K562 (cell line): ENCODE data around the gene HSD11B1L. TPM values are rescaled to one million over a fixed set of nuclear protein-coding genes. Genes with fewer than 3 reads are reported as not detected.

Source experiments
- ATAC-seq: fragments of 200-7000 bp; cut with Tn5 transposase; 3 replicates; pipeline ENCODE4 v1.9.1; 2020; ENCODE audit warnings: moderate library complexity
- BruUV-seq: library from RNA; stranded (reverse); fragments of 400-500 nt; replicated peaks from 2 replicates; lab custom pipeline; 2021; lab: Mats Ljungman, UMichigan
- CTCF ChIA-PET: fragments of 300-600 bp; formaldehyde crosslinking; extraction: SDS; loops from one replicate; lab custom pipeline; 2021; ENCODE audit warnings: low intra/inter-chr PET ratio; lab: Yijun Ruan, JAX
- POLR2A ChIA-PET: fragments of 300-600, 350-650 bp; sonication (Branson Sonifier 250); formaldehyde crosslinking; extraction: SDS; loops from one replicate; lab custom pipeline; 2021; ENCODE audit warnings: antibody characterized with exemption, inconsistent platforms; lab: Yijun Ruan, JAX
- DNase-seq, 4 experiments: peaks; one replicate each; pipeline versions ENCODE4 v3.0.0 to v3.0.0-alpha.2; 2011 to 2018; ENCODE audit warnings: low spot score in 3 of 4, mixed read lengths in 3 of 4; ENCODE audit errors: extremely low read depth in 1 of 4
- FAIRE-seq: peaks from 2 replicates; lab custom pipeline; 2011; peaks lifted over from hg19 to GRCh38; lab: Jason Lieb, UNC
- H2AFZ ChIP-seq: 2 replicates; pipeline ENCODE4 v1.6.0; 2011; ENCODE audit warnings: low read depth, low read length, control low read depth, inconsistent platforms
- H3K27ac ChIP-seq: fragments of 200-600 bp; 3 replicates; pipeline ENCODE4 v1.8.0; 2011; ENCODE audit warnings: low read depth, mild to moderate bottlenecking, control low read depth, inconsistent platforms, low read length, moderate library complexity, mixed read lengths; ENCODE audit errors: extremely low read depth
- H3K27me3 ChIP-seq, 2 experiments: fragments of 300-600 bp in 1 of 2; 2 replicates in 1 of 2; 3 replicates in 1 of 2; pipeline versions ENCODE4 v1.6.0 to v1.8.0; 2011; ENCODE audit warnings: inconsistent platforms in 2 of 2, low read length in 2 of 2, mild to moderate bottlenecking in 1 of 2, mixed read lengths in 1 of 2, moderate library complexity in 1 of 2; ENCODE audit not compliant: control insufficient read depth in 2 of 2, insufficient read depth in 2 of 2
- H3K36me3 ChIP-seq: fragments of 300-600 bp; 3 replicates; pipeline ENCODE4 v1.8.0; 2011; ENCODE audit warnings: mild to moderate bottlenecking, low read length, inconsistent platforms; ENCODE audit not compliant: control insufficient read depth, insufficient read depth
- H3K4me1 ChIP-seq, 2 experiments: fragments of 200-600 bp in 1 of 2; replicated peaks in 1 of 2; 2 replicates in 1 of 2; 3 replicates in 1 of 2; pipeline versions ENCODE4 v1.5.1 to v1.8.0; 2011; ENCODE audit warnings: inconsistent platforms in 2 of 2, low read length in 2 of 2, mild to moderate bottlenecking in 1 of 2, mixed read lengths in 1 of 2, moderate library complexity in 1 of 2; ENCODE audit not compliant: control insufficient read depth in 2 of 2, insufficient read depth in 2 of 2
- H3K4me2 ChIP-seq: 2 replicates; pipeline ENCODE4 v1.6.1; 2011; ENCODE audit warnings: low read length, control low read depth, inconsistent platforms, mixed read lengths; ENCODE audit not compliant: insufficient read depth
- H3K4me3 ChIP-seq: fragments of 200-600 bp; sonication (generic), shearing (Covaris generic); 2 replicates; pipeline ENCODE4 v1.5.1; 2016; ENCODE audit warnings: control low read depth, inconsistent platforms
- H3K79me2 ChIP-seq: fragments of 200-600 bp; 3 replicates; pipeline ENCODE4 v1.8.0; 2011; ENCODE audit warnings: low read length, inconsistent platforms; ENCODE audit not compliant: control insufficient read depth, insufficient read depth
- H3K9ac ChIP-seq, 2 experiments: 2 replicates each; pipeline versions ENCODE4 v1.6.0 to v1.6.1; 2011; ENCODE audit warnings: low read depth in 2 of 2, low read length in 2 of 2, control low read depth in 1 of 2, inconsistent platforms in 1 of 2, mild to moderate bottlenecking in 1 of 2, mixed read lengths in 1 of 2; ENCODE audit not compliant: insufficient read depth in 1 of 2
- H3K9me1 ChIP-seq: one replicate; pipeline ENCODE4 v1.6.0; 2011; ENCODE audit warnings: inconsistent platforms, mild to moderate bottlenecking, low read length, moderate library complexity; ENCODE audit not compliant: control insufficient read depth, insufficient read depth
- H3K9me3 ChIP-seq: replicated peaks from 2 replicates; pipeline ENCODE4 v1.5.1; 2011; ENCODE audit warnings: low read depth, low read length, inconsistent platforms; ENCODE audit not compliant: control insufficient read depth, insufficient read depth
- H4K20me1 ChIP-seq: replicated peaks from 2 replicates; pipeline ENCODE4 v1.6.1; 2011; ENCODE audit warnings: low read length, inconsistent platforms, mixed read lengths; ENCODE audit not compliant: control insufficient read depth, insufficient read depth
- MEF2D ChIP-seq: conservative IDR thresholded peaks from 2 replicates; pipeline ENCODE4 v1.6.1; 2016; ENCODE audit warnings: low read depth, missing genetic modification characterization, missing compliant biosample characterization
- PRDM10 ChIP-seq: fragments of 450-650 bp; IDR thresholded peaks from 2 replicates; pipeline ENCODE4 v1.6.1; 2018; ENCODE audit not compliant: partially characterized antibody
- SMAD4 ChIP-seq: fragments of 250-450 bp; sonication (Bioruptor Pico); conservative IDR thresholded peaks from 2 replicates; pipeline ENCODE4 v1.8.0; 2021; ENCODE audit warnings: inconsistent platforms, mild to moderate bottlenecking, moderate library complexity
- SNIP1 ChIP-seq: fragments of 450-650 bp; IDR thresholded peaks from 2 replicates; pipeline ENCODE4 v1.7.1; 2017; ENCODE audit warnings: low read depth, mild to moderate bottlenecking
- TCF15 ChIP-seq: fragments of 250-450 bp; sonication (Bioruptor Pico); IDR thresholded peaks from 2 replicates; pipeline ENCODE4 v1.8.0; 2022; ENCODE audit warnings: moderate library complexity, mild to moderate bottlenecking, inconsistent platforms
- ZNF165 ChIP-seq: fragments of 250-450 bp; sonication (Bioruptor Pico); IDR thresholded peaks from 2 replicates; pipeline ENCODE4 v1.4.0; 2020; ENCODE audit warnings: borderline replicate concordance
- WGBS: fragments of 100-300 bp; shearing (Covaris generic); methylation state at CpG from one replicate; pipeline ENCODE4 v1.1.6; 2016; ENCODE audit warnings: low coverage, mixed read lengths; ENCODE audit not compliant: insufficient coverage; ENCODE audit errors: missing lambda C conversion rate; 5-methylcytosine and 5-hydroxymethylcytosine counted together
- in situ Hi-C: fragments of 300-500 bp; cut with MboI; formaldehyde crosslinking; loops from 4 replicates; pipeline ENCODE4 v1.15.0; 2018; ENCODE audit warnings: inconsistent platforms, mixed read lengths
- intact Hi-C: fragments of 100-400 bp; cut with micrococcal nuclease; formaldehyde crosslinking; loops from 2 replicates; pipeline ENCODE4 v1.14.2; 2022
- polyA plus RNA-seq, 8 experiments: library from polyadenylated mRNA; depleted of rRNA in 4 of 8; stranded (reverse) in 5 of 8; unstranded in 3 of 8; fragments of >200 nt; fragmentation: Nextera tagmentation in 2 of 8; fragmentation: Illumina TruSeq in 1 of 8; extraction: Ambion mirVana in 2 of 8; extraction: Trizol in 1 of 8; gene quantifications; 2 replicates each; pipeline versions ENCODE4 v1.2.1 to v1.2.3, GENCODE V29; 2011 to 2014; ENCODE audit warnings: inconsistent platforms in 1 of 8, missing spikeins in 1 of 8
- total RNA-seq, 7 experiments: library from RNA; depleted of rRNA in 6 of 7; stranded (reverse); fragments of >200 nt in 6 of 7; fragmentation: Illumina TruSeq in 2 of 7; extraction: Trizol in 2 of 7; gene quantifications; 2 replicates each; pipeline versions ENCODE4 v1.2.1 to v1.2.3, GENCODE V29; 2011 to 2021; ENCODE audit warnings: low replicate concordance in 1 of 7

The HSD11B1L gene
- total and polyA plus RNA-seq, 9 of the 15 experiments (the other 6 are each of a cell fraction or from before 2014, with no cell fraction given): 0.31 to 7.7 (median 2.3) TPM

- Histone ChIP-seq H3K4me3 (peak overlapping the region; percentile 98), H3K9ac (peak overlapping the region; percentile 98 to 99), H3K27ac (peak overlapping the region; percentile 99), H4K20me1 (peaks cover 12% of the 10 kb centered on the region; the same call in 1 of the 2 replicates), H2AFZ (no peak overlapping the region), H3K27me3 (no peaks in the 10 kb centered on the region), H3K36me3 (peaks cover 47% of the 10 kb centered on the region), H3K9me1 (no peaks in the 10 kb centered on the region), H3K4me2 (peak overlapping the region; percentile 98), H3K9me3 (no peaks in the 10 kb centered on the region), H3K4me1 (peaks cover 13 to 28% of the 10 kb centered on the region in 2 experiments; a peak in 4 of 5 replicates), H3K79me2 (peaks cover 63% of the 10 kb centered on the region)
- ChIA-PET CTCF (interaction anchor here (0.7 kb wide), 1 partner anchor 108 kb away, joined by 3 read pairs; no protein-coding TSS in a partner anchor), POLR2A (interaction anchor here (0.5 to 3.3 kb wide), 26 partner anchors 9 to 1746 kb away, joined by 3 to 31 read pairs (median 4); partner anchors contain the start of genes DUS3L, NDUFA11, RPL36 and VMAC)
- 7% methylated on average over 14 of the region's 14 CpGs for WGBS
- no peak for FAIRE-seq
- intact Hi-C loops (loop anchor here (1.0 to 2.0 kb wide), 2 partner anchors 26 to 73 kb away; partner anchors contain the start of gene DUS3L), in situ Hi-C loops (no loop called here)
- BruUV-seq: no TSS peak
- ATAC-seq: no peak
- peak in 2 of 4 experiments; percentile 4 to 46 for DNase-seq
- peak; percentile 21; the same call in 1 of the 2 replicates for TF ChIP-seq SNIP1
- peak; percentile 14; the same call in 1 of the 2 replicates for TF ChIP-seq TCF15 (CRISPR knock-in tag)
- no peak for TF ChIP-seq ZNF165 (CRISPR knock-in tag)
- peak; percentile 19; the same call in 1 of the 2 replicates for TF ChIP-seq SMAD4 (CRISPR knock-in tag)
- peak; percentile 78; the same call in 1 of the 2 replicates for TF ChIP-seq MEF2D (tag)
- TF ChIP-seq PRDM10: peak; percentile 97
Measured at GRCh38 chr19:5718037-5718578, 37.3 kb downstream of the HSD11B1L start.
